GM18868 (cell line): ENCODE measurements around the gene CDH23.
A peak's percentile ranks its signal among the peaks of the same experiment; 100 is the strongest.

ENCODE experiments used
- ATAC-seq: cut with Tn5 transposase; IDR thresholded peaks from one replicate; pipeline ENCODE4 v1.9.1; 2021; ENCODE audit warnings: mild to moderate bottlenecking, moderate library complexity; ENCODE audit not compliant: unreplicated experiment

Gene CDH23

DNA sequence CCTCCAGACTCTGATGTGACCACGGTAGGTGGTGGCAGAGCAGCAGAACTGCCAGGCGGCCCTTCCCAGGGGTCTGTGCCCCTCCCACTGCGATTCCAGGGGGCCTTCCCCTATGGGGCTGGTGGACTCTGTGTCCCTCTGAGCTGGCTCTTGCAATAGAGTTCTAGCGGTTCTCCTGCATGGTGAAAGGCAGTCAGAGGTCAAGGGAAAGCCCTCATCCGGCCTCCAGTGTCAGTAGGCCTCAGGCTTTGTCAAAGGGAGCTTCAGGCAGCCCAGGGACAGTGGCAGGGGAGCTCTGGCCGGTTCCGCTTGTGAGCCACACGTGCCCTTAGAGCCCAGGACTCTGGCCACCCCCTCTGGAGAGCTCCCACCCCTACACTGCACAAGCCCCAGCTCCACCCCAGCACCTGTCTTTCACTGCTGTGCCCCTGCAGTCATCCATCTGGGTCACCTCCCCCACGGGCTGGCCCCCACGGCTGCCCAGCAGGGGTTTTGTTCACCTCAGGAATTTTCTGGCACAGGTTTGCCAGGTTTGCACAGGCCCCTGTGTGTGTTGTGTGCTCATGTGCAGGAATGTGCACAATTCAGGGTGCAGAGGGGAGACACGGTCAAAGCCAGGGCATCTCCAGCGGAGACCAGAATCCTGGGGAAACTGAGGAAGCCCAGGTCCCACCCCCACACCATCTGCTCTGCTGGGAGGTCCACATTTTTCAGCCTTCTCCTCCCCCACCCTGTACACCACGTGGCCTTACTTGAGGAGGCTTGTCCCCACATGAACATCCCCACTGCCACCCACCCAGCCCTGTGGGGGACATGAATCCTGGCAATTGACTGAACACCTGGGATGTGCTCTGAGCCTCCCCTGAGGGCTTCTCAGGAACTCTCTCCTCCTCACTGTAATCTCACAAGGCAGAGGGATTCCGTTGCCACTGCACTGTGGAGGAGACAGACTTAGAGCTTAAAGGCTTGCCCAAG, 299.1 kb downstream of the CDH23 start:
- no peak for ATAC-seq

DNA sequence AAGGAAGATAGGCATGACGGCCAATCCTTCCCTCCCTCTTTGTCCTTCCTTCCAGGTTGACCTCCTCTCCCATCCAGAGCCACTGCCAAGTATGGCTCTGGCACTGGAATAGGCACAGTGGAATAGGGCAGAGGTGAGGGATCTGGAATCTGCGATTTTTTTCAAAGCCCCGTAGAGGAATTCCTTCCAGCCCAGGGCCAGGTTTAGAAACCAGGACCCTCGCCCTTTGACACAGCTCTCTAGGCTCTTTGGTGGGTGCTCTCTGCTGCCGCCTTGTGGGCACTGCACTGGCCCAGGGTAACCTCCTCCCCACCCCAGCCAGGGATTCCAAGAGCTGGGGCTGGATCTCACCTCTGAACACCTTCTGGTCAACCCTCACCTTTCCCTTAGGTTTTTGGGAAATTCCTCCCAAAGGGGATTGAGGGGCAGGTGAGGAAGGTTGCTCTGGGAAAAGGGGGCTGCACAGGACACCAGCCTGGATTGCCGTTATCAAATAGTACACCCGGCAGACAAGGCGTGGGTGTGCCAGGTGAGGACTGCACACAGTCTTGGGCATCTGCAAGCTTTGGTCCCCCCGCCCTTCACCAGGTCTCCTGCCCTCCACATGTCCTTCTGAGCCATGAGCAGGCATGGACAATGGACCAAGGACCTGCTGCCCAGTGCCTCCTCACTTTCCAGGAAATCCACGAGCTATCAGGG, 300.1 kb downstream of the CDH23 start:
- no peak for ATAC-seq

GRCh38 chr10:71697938-71698709, 301.4 kb downstream of the CDH23 start:
- no peak for ATAC-seq

GRCh38 chr10:71698737-71699136, 302.0 kb downstream of the CDH23 start:
- ATAC-seq = no peak

- ATAC-seq = no peak
Observed at GRCh38 chr10:71700731-71701368, 304.1 kb downstream of the CDH23 start.

DNA sequence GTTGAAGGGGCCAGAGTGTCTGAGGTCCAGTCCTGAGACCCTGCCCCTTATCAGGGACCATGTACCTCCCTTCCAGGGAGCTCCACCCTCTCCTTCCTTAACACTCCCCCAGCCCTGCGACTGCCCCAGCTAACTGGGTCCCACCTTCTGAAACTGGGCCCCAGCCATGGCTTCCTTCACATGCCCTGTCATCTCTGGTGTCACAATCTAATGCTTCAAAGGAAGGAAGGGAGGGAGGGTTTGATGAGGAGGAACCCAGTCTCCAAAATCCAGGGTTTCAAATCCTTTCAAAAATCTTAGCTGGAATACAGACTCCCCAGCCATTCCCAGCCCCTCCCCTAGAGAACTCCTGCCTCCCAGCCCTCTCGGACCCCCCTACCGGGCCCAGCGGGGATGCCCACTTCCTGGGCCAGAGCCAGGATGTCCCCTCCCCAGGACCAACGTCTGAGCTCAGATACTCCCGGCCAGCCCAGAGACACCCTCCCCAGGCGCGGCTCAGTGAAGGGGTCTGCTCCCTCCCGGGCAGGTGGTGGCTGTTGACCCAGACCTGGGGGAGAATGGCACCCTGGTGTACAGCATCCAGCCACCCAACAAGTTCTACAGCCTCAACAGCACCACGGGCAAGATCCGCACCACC, 304.9 kb downstream of the CDH23 start:
- ATAC-seq = no peak

DNA sequence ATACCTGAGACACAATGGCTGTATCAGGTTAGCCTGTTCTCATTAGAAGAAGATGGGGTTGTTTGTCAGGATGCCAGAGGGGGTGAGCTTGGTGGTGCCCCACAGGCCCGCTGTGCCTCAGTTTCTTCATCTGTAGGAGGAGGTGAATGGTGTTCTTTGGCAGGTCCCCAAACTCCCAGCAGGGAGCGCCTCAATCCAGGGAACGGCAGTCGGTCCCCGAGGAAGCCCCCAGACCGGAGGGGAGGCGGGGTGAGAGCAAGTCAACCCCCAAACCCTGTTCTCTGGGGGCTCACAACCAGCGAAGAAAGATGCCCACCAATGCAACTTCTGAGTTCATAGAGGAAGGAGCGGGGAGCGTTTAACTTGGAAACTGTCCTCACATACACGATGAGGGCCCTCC, 306.9 kb downstream of the CDH23 start:
- ATAC-seq = no peak

- no peak for ATAC-seq
Observed at GRCh38 chr10:71704816-71705215, 308.1 kb downstream of the CDH23 start.

DNA sequence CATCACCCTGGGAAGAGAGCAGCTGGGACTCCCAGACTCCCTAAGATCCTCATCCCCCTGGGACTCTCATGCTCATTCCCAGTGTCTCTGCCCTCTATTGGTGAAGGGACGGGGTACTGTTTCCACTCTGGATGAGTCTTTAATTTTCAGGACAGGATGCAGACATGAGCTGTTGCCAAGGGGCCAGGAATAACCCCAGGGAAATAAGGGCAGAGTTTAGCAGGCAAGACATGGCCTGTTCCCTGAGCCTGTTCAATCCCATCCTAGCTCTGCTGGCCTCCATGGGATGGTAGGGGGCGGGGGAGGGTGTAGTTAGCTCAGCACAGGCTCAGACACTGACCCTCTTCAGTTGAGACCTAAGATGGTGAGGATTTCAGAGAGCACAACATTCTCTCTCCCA, 308.9 kb downstream of the CDH23 start:
- ATAC-seq = no peak

DNA sequence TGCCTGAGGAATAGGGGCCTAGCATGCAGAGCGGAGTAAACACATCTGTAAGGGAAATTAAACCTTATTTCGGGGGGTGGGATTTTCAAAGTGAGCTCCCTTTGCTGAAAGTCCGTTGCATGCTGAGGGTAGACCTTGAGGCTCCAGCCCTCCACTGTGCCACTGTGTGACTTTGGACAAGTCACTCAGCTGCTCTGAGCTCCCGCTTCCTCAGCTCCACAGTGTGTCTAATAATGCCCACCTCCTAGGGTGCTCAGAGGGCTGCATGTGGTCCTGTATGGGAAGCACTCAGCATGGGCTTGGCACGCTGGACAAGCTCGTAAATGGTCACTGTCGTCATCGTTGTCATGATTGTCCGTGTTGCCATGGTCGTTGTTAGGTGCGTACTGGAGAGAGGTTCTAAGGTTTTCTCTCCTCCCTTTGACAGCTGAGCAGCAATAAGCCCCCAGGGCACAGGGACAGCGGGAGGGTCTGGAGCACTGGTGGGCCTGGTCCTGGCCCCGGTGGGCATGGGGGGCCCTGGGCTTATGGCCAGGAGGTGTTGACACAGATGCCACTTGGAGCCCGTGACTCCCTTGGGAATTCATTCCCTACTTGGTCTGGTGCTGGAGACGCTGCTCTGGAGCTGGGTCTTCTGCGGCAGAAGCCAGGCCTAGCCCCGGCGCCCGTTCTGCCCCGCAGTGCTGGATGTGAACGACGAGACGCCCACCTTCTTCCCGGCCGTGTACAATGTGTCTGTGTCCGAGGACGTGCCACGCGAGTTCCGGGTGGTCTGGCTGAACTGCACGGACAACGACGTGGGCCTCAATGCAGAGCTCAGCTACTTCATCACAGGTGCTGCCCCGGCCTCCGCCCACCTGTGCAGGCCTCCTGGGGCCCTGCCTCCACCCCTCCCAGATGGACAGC, 309.7 kb downstream of the CDH23 start:
- ATAC-seq = no peak

GRCh38 chr10:71707240-71707789, 310.6 kb downstream of the CDH23 start:
- no peak for ATAC-seq

GRCh38 chr10:71708301-71708703, 311.6 kb downstream of the CDH23 start:
- no peak for ATAC-seq

DNA sequence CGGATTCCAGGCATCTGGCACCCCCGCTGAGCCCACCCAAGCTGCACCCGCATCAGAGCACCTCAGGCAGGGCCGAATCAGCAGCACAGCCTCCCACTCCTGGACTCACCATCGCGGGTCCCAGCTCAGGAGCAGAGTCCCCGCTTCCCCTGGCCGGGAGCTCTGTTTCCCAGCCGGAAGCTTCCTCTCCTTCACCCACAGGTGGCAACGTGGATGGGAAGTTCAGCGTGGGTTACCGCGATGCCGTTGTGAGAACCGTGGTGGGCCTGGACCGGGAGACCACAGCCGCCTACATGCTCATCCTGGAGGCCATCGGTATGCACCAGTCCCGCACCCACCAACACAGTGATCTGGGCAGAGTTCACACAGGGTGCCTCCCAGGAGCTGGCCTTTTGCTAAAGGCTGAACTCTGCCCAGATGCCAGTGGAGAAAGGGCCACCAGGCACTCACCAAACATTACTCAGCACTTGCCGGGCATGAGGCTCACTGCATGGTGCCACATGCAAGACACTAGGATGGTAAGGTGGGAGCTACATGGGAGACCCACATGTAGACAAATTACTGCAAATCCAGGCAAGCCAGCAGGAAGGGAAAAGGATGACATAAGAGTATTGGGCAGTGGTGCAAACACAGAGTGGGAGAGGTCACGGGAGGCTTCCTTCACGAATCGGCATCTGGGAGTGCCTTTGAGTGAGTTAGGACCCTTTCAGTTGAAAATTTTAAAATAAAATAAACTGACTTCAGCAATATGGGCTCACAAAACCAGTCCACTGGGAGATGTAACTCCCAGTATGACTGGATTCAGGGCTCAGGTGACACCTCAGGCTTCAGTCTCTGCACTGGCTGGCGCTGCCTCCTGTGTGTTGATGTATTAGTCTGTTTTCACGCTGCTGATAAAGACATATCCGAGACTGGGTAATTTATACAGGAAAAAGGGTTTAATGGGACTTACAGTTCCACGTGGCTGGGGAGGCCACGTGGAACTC, 312.5 kb downstream of the CDH23 start:
- ATAC-seq = peak; percentile 64

GRCh38 chr10:71710519-71710918, 313.8 kb downstream of the CDH23 start:
- ATAC-seq = no peak

- no peak for ATAC-seq
Observed at GRCh38 chr10:71711052-71711623, 314.4 kb downstream of the CDH23 start.

DNA sequence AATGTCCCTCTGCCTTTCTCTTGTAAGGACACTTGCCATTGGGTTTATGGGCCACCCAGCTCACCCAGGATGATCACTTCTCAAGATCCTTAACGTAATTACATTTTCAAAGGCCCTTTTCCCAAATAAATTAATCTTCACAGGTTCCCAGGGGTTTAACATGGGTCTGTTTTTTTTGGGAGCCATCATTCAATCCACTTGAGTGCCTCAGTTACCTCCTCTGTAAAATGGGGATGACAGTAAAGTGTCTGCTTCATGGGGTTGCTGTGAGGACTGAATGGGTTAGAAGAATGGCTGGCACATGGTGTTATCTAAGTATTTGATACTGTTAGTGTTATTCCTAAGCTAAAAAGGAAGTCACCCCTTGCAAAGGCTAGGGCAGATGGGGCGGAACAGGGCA, 315.4 kb downstream of the CDH23 start:
- no peak for ATAC-seq

GRCh38 chr10:71712572-71713134, 315.9 kb downstream of the CDH23 start:
- ATAC-seq = no peak
